IPS DF 6.9 (cell line): Measurements from ENCODE around the gene COL4A2.

Experiments used
- DNase-seq: peaks from one replicate; pipeline ENCODE4 v3.0.0-alpha.2; 2013; ENCODE audit warnings: low read depth, low spot score
- H3K27ac ChIP-seq: one replicate; pipeline ENCODE4 v1.5.1; 2013; ENCODE audit warnings: low read length, control low read depth
- H3K27me3 ChIP-seq: 2 replicates; pipeline ENCODE4 v1.6.1; 2013; ENCODE audit warnings: mild to moderate bottlenecking, low read length; ENCODE audit not compliant: control insufficient read depth, insufficient read depth
- H3K36me3 ChIP-seq: 2 replicates; pipeline ENCODE4 v1.6.1; 2013; ENCODE audit warnings: low read length; ENCODE audit not compliant: control insufficient read depth, insufficient read depth
- H3K4me1 ChIP-seq: 2 replicates; pipeline ENCODE4 v1.6.1; 2013; ENCODE audit warnings: low read length; ENCODE audit not compliant: control insufficient read depth, insufficient read depth
- H3K4me3 ChIP-seq: 2 replicates; pipeline ENCODE4 v1.5.1; 2013; ENCODE audit warnings: mild to moderate bottlenecking, low read length
- H3K9me3 ChIP-seq: 2 replicates; pipeline ENCODE4 v1.6.1; 2013; ENCODE audit warnings: low read length, inconsistent platforms; ENCODE audit not compliant: control insufficient read depth, insufficient read depth
- WGBS: extraction: QIAGEN DNeasy Blood & Tissue Kit; methylation state at CpG from one replicate; pipeline ENCODE4 v1.1.7; 2013; ENCODE audit warnings: mixed read lengths, missing lambda C conversion rate; ENCODE audit not compliant: insufficient read length, insufficient coverage; 5-methylcytosine and 5-hydroxymethylcytosine counted together

The COL4A2 gene

GRCh38 chr13:110455444-110455843, 148.4 kb downstream of the COL4A2 start:
- Histone ChIP-seq H3K4me1 (peaks cover 3% of the 10 kb centered on the region), H3K27ac (no peak overlapping the region), H3K9me3 (no peaks in the 10 kb centered on the region), H3K27me3 (no peaks in the 10 kb centered on the region), H3K4me3 (no peak overlapping the region), H3K36me3 (no peaks in the 10 kb centered on the region)
- no CpG with 5 or more reads among the region's 10 CpGs for WGBS
- DNase-seq = no peak

GRCh38 chr13:110455941-110456340, 148.9 kb downstream of the COL4A2 start:
- no peaks in the 10 kb centered on the region for H3K36me3 ChIP-seq
- DNase-seq = peak; percentile 79
- no CpG with 5 or more reads among the region's 10 CpGs for WGBS
- peaks cover 3% of the 10 kb centered on the region for H3K4me1 ChIP-seq
- no peaks in the 10 kb centered on the region for H3K27me3 ChIP-seq
- no peak overlapping the region for H3K27ac ChIP-seq
- H3K4me3 ChIP-seq = no peak overlapping the region
- H3K9me3 ChIP-seq = no peaks in the 10 kb centered on the region

DNA sequence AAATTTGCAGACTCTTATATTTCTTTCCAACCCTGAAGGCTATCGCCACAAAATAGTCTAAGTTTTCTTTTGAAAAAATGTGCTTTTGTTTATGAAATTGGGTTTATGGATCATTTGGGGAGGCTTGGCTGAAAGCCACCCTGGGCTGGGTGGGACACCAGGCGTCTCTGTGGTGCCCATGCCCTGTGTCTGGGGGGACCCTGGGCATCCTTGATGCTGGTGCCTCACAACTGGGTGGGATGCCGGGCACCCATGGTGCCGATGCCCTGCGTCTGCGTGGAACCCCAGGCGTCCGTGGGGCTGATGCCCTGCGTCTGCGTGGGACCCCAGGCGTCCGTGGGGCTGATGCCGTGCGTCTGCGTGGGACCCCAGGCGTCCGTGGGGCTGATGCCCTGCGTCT, 149.5 kb downstream of the COL4A2 start:
- no peak overlapping the region for H3K27ac ChIP-seq
- no peaks in the 10 kb centered on the region for H3K27me3 ChIP-seq
- no peak overlapping the region for H3K4me3 ChIP-seq
- H3K9me3 ChIP-seq = no peaks in the 10 kb centered on the region
- no CpG with 5 or more reads among the region's 18 CpGs for WGBS
- peaks cover 3% of the 10 kb centered on the region for H3K4me1 ChIP-seq
- no peak for DNase-seq
- H3K36me3 ChIP-seq = no peaks in the 10 kb centered on the region

GRCh38 chr13:110457361-110457760, 150.3 kb downstream of the COL4A2 start:
- no peak for DNase-seq
- Histone ChIP-seq H3K9me3 (no peaks in the 10 kb centered on the region), H3K36me3 (no peaks in the 10 kb centered on the region; the same call in 1 of the 2 replicates), H3K4me1 (peaks cover 3% of the 10 kb centered on the region), H3K27me3 (no peaks in the 10 kb centered on the region), H3K27ac (no peak overlapping the region), H3K4me3 (no peak overlapping the region)
- no CpG with 5 or more reads among the region's 10 CpGs for WGBS

- H3K27me3 ChIP-seq = no peaks in the 10 kb centered on the region
- no peaks in the 10 kb centered on the region; the same call in 1 of the 2 replicates for H3K36me3 ChIP-seq
- no peak for DNase-seq
- no CpG with 5 or more reads among the region's 8 CpGs for WGBS
- no peak overlapping the region for H3K4me3 ChIP-seq
- peaks cover 3% of the 10 kb centered on the region for H3K4me1 ChIP-seq
- H3K9me3 ChIP-seq = no peaks in the 10 kb centered on the region
- no peak overlapping the region for H3K27ac ChIP-seq
Observed at GRCh38 chr13:110458017-110458416, 150.9 kb downstream of the COL4A2 start.

- Histone ChIP-seq H3K27me3 (no peaks in the 10 kb centered on the region), H3K4me1 (peaks cover 3% of the 10 kb centered on the region), H3K36me3 (no peaks in the 10 kb centered on the region; the same call in 1 of the 2 replicates), H3K9me3 (no peaks in the 10 kb centered on the region), H3K27ac (no peak overlapping the region), H3K4me3 (no peak overlapping the region)
- DNase-seq = no peak
- WGBS = no CpG with 5 or more reads among the region's 22 CpGs
Observed at GRCh38 chr13:110458594-110459365, 151.7 kb downstream of the COL4A2 start.

DNA sequence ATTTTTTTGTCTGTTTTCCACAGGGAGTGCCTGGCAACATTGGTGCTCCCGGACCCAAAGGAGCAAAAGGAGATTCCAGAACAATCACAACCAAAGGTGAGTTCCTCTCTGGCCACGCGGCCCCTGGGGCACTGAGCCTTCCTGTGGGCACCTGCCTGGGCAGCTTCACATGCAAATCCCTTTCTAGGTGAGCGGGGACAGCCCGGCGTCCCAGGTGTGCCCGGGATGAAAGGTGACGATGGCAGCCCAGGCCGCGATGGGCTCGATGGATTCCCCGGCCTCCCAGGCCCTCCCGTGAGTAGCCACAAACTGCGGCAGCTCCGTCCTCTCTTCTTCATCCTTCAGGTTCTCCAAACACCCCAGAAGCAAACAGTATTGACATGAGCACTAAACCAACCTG, 155.0 kb downstream of the COL4A2 start:
- H3K36me3 ChIP-seq = no peaks in the 10 kb centered on the region; the same call in 1 of the 2 replicates
- H3K27ac ChIP-seq = no peak overlapping the region
- no peaks in the 10 kb centered on the region for H3K27me3 ChIP-seq
- DNase-seq = no peak
- H3K4me3 ChIP-seq = no peak overlapping the region
- no peaks in the 10 kb centered on the region for H3K9me3 ChIP-seq
- no CpG with 5 or more reads among the region's 15 CpGs for WGBS
- H3K4me1 ChIP-seq = no peaks in the 10 kb centered on the region; the same call in 1 of the 2 replicates

- WGBS = no CpG with 5 or more reads among the region's 8 CpGs
- Histone ChIP-seq H3K4me1 (no peaks in the 10 kb centered on the region; the same call in 1 of the 2 replicates), H3K36me3 (peaks cover 3% of the 10 kb centered on the region; the same call in 1 of the 2 replicates), H3K27me3 (no peaks in the 10 kb centered on the region), H3K4me3 (no peak overlapping the region), H3K27ac (no peak overlapping the region), H3K9me3 (no peaks in the 10 kb centered on the region)
- DNase-seq = no peak
Observed at GRCh38 chr13:110463156-110463555, 156.1 kb downstream of the COL4A2 start.

DNA sequence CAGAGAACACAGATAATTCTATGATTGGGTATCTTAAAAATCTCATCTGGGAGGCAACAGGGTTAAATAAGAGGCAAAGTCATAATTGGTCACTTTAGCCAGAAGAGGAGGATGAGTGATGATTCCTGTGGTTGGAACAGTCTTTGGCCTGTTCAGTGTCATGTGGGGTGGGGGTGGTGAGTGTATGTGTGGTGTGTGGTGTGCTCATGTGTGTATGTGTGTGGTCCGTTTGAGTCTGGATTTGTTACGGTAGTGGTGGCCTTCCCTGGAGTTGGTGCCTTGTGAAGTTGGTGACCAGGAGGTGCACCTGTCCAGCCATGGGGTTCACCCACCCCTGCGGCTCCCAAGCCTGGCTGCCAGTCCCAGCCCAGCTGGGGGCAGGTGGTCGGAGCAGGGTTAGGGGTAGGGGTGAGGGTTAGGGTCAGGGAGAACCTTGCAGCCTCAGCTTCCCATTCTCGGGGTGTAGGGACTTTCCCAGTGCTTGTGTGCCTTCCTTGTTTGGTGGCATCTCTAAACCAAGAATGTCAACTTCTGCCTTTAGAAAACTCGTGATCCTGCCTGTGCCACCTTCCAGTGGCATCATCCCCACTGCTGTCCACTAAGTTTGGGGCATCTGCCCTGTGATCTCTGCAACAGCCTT, 156.9 kb downstream of the COL4A2 start:
- Histone ChIP-seq H3K36me3 (peaks cover 3% of the 10 kb centered on the region; the same call in 1 of the 2 replicates), H3K4me1 (no peaks in the 10 kb centered on the region)
- DNase-seq = no peak

DNA sequence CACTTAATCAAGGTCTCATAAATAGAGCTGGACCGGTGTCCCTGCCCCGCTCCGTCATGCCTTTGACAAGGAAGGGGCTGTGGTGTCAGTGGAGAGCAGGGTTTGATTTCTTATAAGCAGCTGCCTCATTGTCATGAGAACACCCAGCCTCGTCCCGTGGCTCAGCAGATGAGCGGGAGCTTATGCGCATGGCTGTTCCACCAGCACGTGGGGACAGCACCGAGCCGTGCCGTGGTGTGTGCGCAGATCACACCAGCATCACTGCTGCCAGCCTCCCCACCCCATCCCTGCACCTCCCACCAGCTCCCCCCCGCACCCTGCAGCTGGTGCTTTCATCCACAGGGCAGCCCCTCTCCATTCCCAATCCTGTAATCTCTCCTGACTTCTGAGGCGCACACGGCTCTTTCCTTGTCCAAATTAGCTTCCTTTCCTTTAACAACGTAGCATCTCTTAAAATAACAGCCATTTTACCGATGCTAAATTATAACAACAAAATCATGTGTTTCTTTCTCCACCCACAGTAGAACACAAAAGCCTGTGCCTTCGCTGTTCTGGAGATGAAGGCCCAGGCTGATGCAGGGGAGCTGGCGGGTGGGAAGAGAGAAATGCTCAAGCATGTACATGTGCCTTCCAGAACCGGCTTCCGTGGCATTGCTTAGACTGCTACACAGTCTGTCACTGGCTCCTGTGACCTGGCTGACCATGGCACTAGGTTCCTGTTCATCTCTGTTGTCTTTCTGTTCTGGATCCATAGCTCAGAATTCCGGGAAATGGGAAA, 157.7 kb downstream of the COL4A2 start:
- H3K36me3 ChIP-seq = peaks cover 3% of the 10 kb centered on the region; the same call in 1 of the 2 replicates
- no peaks in the 10 kb centered on the region for H3K9me3 ChIP-seq
- no peak overlapping the region for H3K4me3 ChIP-seq
- no peak overlapping the region for H3K27ac ChIP-seq
- no peaks in the 10 kb centered on the region for H3K27me3 ChIP-seq
- no peak for DNase-seq
- no CpG with 5 or more reads among the region's 22 CpGs for WGBS
- H3K4me1 ChIP-seq = no peaks in the 10 kb centered on the region

More for the DNA sequence above, 156.9 kb downstream of the COL4A2 start:
- no CpG with 5 or more reads among the region's 6 CpGs for WGBS
- H3K27me3 ChIP-seq = no peaks in the 10 kb centered on the region
- no peaks in the 10 kb centered on the region for H3K9me3 ChIP-seq
- no peak overlapping the region for H3K4me3 ChIP-seq
- no peak overlapping the region for H3K27ac ChIP-seq
